Upper lobe of left lung (tissue), 6 donors: Measurements from ENCODE around the gene ATP6V1B1. TPM values are rescaled to one million over a fixed set of nuclear protein-coding genes. Genes with fewer than 3 reads are reported as not detected.

Experiments used
- ATAC-seq, 2 donors: fragments of 200-7000 bp; cut with Tn5 transposase; one replicate each; pipeline ENCODE4 v1.9.1; 2022; ENCODE audit warnings: mild to moderate bottlenecking in 2 of 2, moderate library complexity in 2 of 2; ENCODE audit not compliant: low FRiP score in 2 of 2
- DNase-seq, 2 donors: peaks; one replicate each; pipeline ENCODE4 v3.0.0-alpha.2; 2019 to 2020
- H3K27ac ChIP-seq, 4 donors: fragments of 200-600 bp; sonication (generic); one replicate each; pipeline ENCODE4 v1.5.1; 2016 to 2019
- H3K27me3 ChIP-seq, 4 donors: fragments of 200-600 bp; sonication (generic); one replicate each; pipeline ENCODE4 v1.5.1; 2017 to 2019
- H3K36me3 ChIP-seq, 4 donors: fragments of 200-600 bp; sonication (generic); one replicate each; pipeline ENCODE4 v1.5.1; 2016 to 2019
- H3K4me1 ChIP-seq, 4 donors: fragments of 200-600 bp; sonication (generic); one replicate each; pipeline ENCODE4 v1.5.1; 2018 to 2019
- H3K4me3 ChIP-seq, 4 donors: fragments of 200-600 bp; sonication (generic); one replicate each; pipeline ENCODE4 v1.5.1; 2017 to 2019; ENCODE audit warnings: mild to moderate bottlenecking in 2 of 4, moderate library complexity in 1 of 4
- H3K9me3 ChIP-seq, 4 donors: fragments of 200-600 bp; sonication (generic); one replicate each; pipeline ENCODE4 v1.5.1; 2018 to 2019
- CTCF ChIP-seq, 6 experiments: fragments of 450-650 bp in 4 of 6; fragments of 200-600 bp in 2 of 6; sonication (generic) in 2 of 6; IDR thresholded peaks; one replicate each; pipeline ENCODE4 v1.5.1; 2016 to 2019; ENCODE audit warnings: antibody characterized with exemption in 6 of 6
- EP300 ChIP-seq, 4 donors: sonication (generic); formaldehyde crosslinking; IDR thresholded peaks; one replicate each; pipeline ENCODE4 v1.5.1; 2017; ENCODE audit warnings: antibody characterized with exemption in 4 of 4, control low read depth in 2 of 4
- POLR2A ChIP-seq, 4 donors: fragments of 450-650 bp; IDR thresholded peaks; one replicate each; pipeline ENCODE4 v1.5.1; 2016 to 2017; ENCODE audit warnings: antibody characterized with exemption in 4 of 4, mild to moderate bottlenecking in 2 of 4
- POLR2AphosphoS5 ChIP-seq, 2 donors: sonication (generic); formaldehyde crosslinking; IDR thresholded peaks; one replicate each; pipeline ENCODE4 v1.5.1; 2017; ENCODE audit warnings: antibody characterized with exemption in 2 of 2
- WGBS, 2 donors: methylation state at CpG; one replicate each; pipeline ENCODE4 v1.1.5; 2017 to 2018; 5-methylcytosine and 5-hydroxymethylcytosine counted together
- total RNA-seq, 6 donors: library from RNA; depleted of rRNA in 4 of 6; stranded (reverse); fragments of >200 nt in 4 of 6; gene quantifications; one replicate each; pipeline versions ENCODE4 v1.1.0 to v1.2.1, GENCODE V29; 2016 to 2021
- donor health status: DM: no; HTN: no; CAD: no; lungs with moderate emphysema.
- donor health status: DM: no; HTN: yes; CAD: no; lungs with severe emphysema.

Gene ATP6V1B1
- total RNA-seq, 6 donors from 2014 or later: 1.6 to 23.0 (median 3.2) TPM; not detected in 1

DNA sequence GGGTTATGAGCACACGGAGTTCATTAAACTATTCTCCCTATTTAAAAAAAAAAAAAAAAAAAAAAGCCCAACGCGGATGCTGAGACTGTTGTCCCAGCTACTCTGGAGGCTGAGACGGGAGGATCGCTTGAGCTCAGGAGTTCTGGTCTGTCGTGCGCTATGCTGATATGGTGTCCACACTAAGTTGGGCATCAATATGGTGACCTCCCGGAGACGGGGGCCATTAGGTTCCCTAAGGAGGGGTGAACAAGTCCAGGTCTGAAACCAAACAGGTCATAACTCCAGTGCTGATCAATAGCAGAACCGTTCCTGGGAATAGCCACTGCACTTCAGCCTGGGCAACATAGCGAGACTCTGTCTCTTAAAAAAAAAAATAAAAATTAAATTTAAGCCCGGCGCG lies 29.8 kb downstream of the ATP6V1B1 start:
- Histone ChIP-seq H3K4me1 (peaks cover 5 to 11% (median 8%) of the 10 kb centered on the region in 4 donors), H3K36me3 (no peaks in the 10 kb centered on the region), H3K27ac (no peak overlapping the region), H3K4me3 (peak overlapping the region in 2 of 4 donors; percentile 34 to 56), H3K27me3 (peaks cover 0 to 7% (median 4%) of the 10 kb centered on the region in 4 donors), H3K9me3 (no peaks in the 10 kb centered on the region)
- DNase-seq: no peak
- WGBS, 2 donors: 67 to 74% methylated on average over 14 of the region's 14 CpGs
- TF ChIP-seq POLR2AphosphoS5 (IDR thresholded peaks at IDR 0.05): no peak
- no peak for TF ChIP-seq CTCF (IDR thresholded peaks at IDR 0.05)
- no peak for TF ChIP-seq EP300 (IDR thresholded peaks at IDR 0.05)
- TF ChIP-seq POLR2A (IDR thresholded peaks at IDR 0.05): no peak
- ATAC-seq: no peak

DNA sequence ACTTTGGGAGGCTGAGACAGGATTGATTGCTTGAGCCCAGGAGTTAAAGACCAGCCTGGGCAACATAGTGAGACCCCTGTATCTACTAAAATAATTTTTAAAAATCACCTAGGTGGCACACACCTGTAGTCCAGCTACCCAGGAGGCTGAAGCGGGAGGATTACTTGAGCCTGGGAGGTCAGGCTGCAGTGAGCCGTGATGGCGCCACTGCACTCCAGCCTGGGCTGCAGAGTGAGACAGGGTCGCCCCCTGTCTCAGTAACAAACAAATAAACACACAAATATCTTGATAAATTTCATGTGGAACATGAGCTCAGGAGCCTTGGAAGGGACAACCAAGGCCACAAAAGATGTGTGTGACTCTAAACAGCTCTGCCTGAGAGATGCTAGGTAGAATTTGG lies 31.0 kb downstream of the ATP6V1B1 start:
- WGBS, 2 donors: 78 to 80% methylated on average over 4 of the region's 4 CpGs
- no peak overlapping the region for H3K4me3 ChIP-seq
- H3K4me1 ChIP-seq: peaks cover 5 to 11% (median 8%) of the 10 kb centered on the region in 4 donors

GRCh38 chr2:70967189-70967588 lies 31.5 kb downstream of the ATP6V1B1 start:
- TF ChIP-seq CTCF (IDR thresholded peaks at IDR 0.05) (no peak), POLR2AphosphoS5 (IDR thresholded peaks at IDR 0.05) (no peak), EP300 (IDR thresholded peaks at IDR 0.05) (no peak)
- Histone ChIP-seq H3K4me1 (peaks cover 5 to 11% (median 8%) of the 10 kb centered on the region in 4 donors), H3K27ac (no peak overlapping the region), H3K36me3 (no peaks in the 10 kb centered on the region), H3K4me3 (no peak overlapping the region), H3K9me3 (no peaks in the 10 kb centered on the region), H3K27me3 (peaks cover 0 to 7% (median 4%) of the 10 kb centered on the region in 4 donors)
- DNase-seq: no peak
- ATAC-seq: no peak
- WGBS, 2 donors: 65 to 76% methylated on average over 4 of the region's 4 CpGs

More for the DNA sequence above, 31.0 kb downstream of the ATP6V1B1 start:
- no peaks in the 10 kb centered on the region for H3K36me3 ChIP-seq
- peaks cover 0 to 7% (median 4%) of the 10 kb centered on the region in 4 donors for H3K27me3 ChIP-seq
- no peak overlapping the region for H3K27ac ChIP-seq
- no peak for TF ChIP-seq EP300 (IDR thresholded peaks at IDR 0.05)
- TF ChIP-seq CTCF (IDR thresholded peaks at IDR 0.05): no peak
- TF ChIP-seq POLR2AphosphoS5 (IDR thresholded peaks at IDR 0.05): no peak
- TF ChIP-seq POLR2A (IDR thresholded peaks at IDR 0.05): no peak
- no peak for DNase-seq
- no peak for ATAC-seq
- no peaks in the 10 kb centered on the region for H3K9me3 ChIP-seq

GRCh38 chr2:70974592-70974991 lies 38.9 kb downstream of the ATP6V1B1 start:
- WGBS, 2 donors: 95 to 100% methylated on average over 3 of the region's 3 CpGs
- TF ChIP-seq POLR2A (IDR thresholded peaks at IDR 0.05) (no peak), CTCF (IDR thresholded peaks at IDR 0.05) (no peak), EP300 (IDR thresholded peaks at IDR 0.05) (no peak), POLR2AphosphoS5 (IDR thresholded peaks at IDR 0.05) (no peak)
- ATAC-seq: no peak
- H3K9me3 ChIP-seq: no peaks in the 10 kb centered on the region
- no peak for DNase-seq
- no peaks in the 10 kb centered on the region for H3K36me3 ChIP-seq
- no peak overlapping the region for H3K4me3 ChIP-seq
- no peak overlapping the region for H3K27ac ChIP-seq
- H3K4me1 ChIP-seq: peaks cover 16 to 25% (median 21%) of the 10 kb centered on the region in 4 donors
- H3K27me3 ChIP-seq: no peaks in the 10 kb centered on the region

DNA sequence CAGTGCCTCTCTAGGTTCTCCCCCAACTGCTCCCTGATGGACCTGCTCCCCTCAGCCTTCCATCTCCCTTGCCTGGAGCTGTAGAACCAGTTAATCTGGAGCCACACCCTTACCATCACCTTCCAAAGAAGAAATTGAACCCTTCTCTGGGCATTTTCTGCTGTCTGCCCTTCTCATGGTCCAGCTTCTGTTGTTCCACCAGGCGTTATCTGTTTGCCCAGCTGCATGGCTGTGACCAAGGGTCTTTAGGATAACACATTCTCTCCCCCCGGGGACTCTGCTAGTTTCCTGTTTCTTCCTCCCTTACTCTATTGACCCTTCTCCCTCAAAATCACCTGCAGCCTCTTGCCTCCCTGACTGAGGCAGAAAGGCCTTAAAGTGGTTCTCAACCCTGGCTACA lies 39.5 kb downstream of the ATP6V1B1 start:
- TF ChIP-seq POLR2A (IDR thresholded peaks at IDR 0.05) (no peak), CTCF (IDR thresholded peaks at IDR 0.05) (no peak)
- Histone ChIP-seq H3K27ac (no peak overlapping the region), H3K9me3 (no peaks in the 10 kb centered on the region), H3K27me3 (no peaks in the 10 kb centered on the region), H3K4me3 (no peak overlapping the region), H3K4me1 (peaks cover 16 to 25% (median 21%) of the 10 kb centered on the region in 4 donors), H3K36me3 (no peaks in the 10 kb centered on the region)
- WGBS, 2 donors: 86 to 95% methylated on average over 2 of the region's 2 CpGs
- no peak for ATAC-seq
- no peak for DNase-seq
